NK-92 (cell line): ENCODE results near the gene GPC6.

Experiments
- DNase-seq: peaks from one replicate; lab custom pipeline; 2025; ENCODE audit not compliant: unreplicated experiment; lab: John Stamatoyannopoulos, UW

GPC6 gene

GRCh38 chr13:93670866-93671265, 444.3 kb downstream of the GPC6 start:
- DNase-seq: no peak

DNA sequence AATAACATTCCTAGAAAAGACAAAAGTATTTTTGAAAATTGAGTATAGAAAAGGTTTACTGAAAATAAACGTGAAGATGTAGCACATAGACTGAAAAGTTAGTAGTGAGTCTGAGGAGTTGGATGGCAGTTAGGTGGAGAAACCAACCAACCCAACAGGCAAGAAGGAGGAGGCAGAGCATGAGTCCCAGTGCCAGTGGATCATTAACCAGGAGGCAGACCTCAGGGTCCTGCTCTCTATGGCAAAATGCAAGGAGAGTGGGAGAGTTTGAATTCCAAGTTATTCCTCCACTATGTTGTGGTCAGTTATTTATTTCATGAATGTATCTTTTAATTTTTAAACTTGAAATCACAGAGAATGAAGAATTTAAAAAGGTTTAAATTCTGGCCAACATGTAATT, 446.4 kb downstream of the GPC6 start:
- DNase-seq: no peak

GRCh38 chr13:93673885-93674284, 447.3 kb downstream of the GPC6 start:
- DNase-seq: no peak

DNA sequence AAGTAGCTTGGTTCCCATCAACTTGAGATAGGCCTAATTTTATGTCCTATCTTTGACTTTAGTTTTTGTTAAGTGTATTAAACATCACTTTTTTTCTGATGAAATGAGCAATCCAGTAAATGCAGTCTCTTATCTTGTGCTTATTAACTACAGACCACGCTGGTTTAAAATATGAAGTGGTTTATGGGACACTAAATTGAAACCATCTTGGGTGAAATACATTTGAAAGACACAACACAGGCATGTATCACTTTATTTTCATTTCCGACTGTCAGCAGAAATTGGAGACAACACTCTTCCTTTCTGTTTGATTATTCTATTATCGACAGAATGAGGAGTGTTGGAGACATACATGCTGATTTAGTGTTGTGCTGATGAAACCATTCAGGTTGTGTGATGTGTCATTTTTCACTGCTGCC, 447.7 kb downstream of the GPC6 start:
- DNase-seq: no peak

- no peak for DNase-seq
Measured at GRCh38 chr13:93680329-93680728, 453.7 kb downstream of the GPC6 start.

DNA sequence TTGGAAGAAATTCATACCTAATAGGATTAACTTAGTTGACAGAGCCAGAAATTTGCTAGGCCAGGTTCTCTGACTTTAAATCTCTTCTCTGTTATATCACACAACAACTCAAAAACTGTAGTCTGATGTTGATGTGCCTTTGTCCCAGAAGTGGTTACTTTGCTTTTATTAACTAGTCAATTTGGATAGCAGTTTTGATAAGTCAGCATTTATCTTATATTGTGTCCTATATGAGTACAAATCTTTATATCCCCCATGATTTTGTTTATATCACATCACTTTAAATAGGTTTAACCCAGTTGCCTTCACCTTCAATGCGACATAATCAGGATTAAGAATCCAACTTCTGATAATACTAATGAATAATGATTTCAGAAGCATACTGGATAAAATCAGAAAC, 459.3 kb downstream of the GPC6 start:
- DNase-seq: no peak

DNA sequence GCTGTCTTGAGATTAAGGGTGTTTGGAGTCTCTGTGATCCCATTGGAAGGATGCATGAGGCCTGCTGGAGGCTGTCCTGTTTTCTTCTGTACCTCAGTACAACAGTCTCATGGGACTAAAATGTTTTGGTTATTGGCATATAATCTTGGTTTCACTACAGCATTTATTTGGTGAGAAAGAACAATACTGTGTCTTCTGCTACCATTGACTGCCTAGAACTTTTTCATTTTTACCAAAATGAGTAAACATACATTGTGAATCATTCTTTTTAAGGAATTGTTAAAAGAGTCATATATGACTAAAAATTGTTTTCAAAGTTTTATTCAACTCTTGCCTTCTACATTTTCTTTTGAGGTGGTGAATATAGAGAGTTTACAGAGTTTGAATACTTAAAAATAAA, 459.8 kb downstream of the GPC6 start:
- no peak for DNase-seq

DNA sequence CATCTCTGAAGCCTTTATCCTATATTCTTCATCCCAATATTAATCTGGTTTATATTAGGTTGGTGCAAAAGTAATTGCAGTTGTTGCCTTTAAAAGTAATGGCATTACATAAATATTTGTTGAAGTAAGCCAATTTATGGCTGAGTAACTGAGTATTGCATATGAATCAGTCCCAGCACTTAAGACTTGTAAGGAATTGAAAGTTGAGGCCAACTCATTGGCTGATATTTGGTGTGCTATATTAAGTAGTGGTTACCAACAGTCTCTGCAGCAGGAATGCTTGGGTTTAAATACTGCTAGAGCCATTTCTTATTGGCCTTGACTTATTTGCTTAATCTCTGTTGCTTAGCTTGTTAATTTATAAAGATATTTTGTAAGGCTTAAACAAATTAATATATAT, 460.7 kb downstream of the GPC6 start:
- DNase-seq: no peak

GRCh38 chr13:93689333-93689732, 462.7 kb downstream of the GPC6 start:
- no peak for DNase-seq

DNA sequence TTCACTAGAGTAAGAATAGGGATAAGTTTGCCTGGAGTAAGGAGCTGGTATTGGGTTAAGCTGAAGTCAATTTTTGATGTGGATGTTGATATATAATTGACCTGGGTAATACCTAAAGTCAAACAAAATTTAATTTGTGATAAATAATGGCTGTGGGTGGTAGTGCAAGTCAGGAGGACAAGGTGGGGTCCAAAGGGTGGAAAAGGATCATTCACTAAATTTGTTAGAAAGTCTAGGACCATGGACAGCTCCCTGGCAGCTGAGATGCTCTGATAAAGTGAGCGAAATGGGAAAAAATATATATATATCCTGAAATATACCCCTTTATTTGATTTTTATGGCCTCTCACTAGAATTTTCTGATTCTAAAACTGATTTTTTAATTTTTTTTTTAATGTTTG, 463.5 kb downstream of the GPC6 start:
- no peak for DNase-seq

DNA sequence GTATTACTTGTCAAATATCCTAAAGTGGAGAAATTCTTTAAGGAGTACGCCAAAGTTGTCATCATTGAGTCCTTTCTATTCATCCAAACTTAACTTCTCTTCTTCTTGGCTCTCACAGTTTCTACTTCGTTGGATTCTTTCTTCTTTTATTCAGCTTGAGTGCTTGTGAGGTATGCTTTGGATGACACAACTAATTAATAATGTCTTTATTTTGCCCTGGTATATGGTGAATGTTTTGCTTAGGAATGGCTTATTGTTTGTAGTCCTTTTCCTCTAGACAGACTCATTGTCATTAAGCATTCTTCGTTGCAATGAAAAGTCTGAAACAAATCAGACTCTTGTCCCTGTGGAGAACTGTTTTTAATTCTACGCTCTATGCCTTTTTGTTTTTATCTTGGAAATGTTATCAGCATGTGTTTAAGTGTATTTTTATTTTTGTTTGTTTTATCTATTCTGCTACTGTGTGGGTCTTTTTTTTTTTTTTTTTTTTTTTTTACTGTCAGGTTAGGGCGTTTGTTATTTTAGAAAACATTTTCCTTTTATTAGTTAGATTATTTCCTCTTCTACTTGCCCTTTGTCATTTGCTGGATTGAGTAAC, 471.5 kb downstream of the GPC6 start:
- DNase-seq: no peak

DNA sequence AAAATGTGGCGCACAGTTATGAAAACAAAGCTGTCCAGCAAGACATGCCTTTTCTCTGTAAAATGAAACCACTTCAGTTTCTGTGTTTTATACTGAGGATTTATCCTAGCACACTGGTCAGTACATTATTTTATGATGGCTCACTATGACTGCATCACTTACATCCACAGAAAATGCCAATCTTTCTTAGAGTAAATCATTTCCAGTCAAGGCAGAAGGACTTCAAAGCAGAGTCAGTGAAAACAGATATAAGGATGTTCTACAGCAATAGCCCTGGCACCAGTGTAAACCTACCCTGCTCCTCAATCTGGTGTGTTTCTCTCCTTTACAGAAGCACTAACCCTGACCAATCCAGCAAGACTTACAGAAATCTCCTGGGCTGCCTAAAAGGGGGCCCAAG, 473.5 kb downstream of the GPC6 start:
- DNase-seq: no peak

GRCh38 chr13:93708308-93709075, 481.9 kb downstream of the GPC6 start:
- DNase-seq: no peak

DNA sequence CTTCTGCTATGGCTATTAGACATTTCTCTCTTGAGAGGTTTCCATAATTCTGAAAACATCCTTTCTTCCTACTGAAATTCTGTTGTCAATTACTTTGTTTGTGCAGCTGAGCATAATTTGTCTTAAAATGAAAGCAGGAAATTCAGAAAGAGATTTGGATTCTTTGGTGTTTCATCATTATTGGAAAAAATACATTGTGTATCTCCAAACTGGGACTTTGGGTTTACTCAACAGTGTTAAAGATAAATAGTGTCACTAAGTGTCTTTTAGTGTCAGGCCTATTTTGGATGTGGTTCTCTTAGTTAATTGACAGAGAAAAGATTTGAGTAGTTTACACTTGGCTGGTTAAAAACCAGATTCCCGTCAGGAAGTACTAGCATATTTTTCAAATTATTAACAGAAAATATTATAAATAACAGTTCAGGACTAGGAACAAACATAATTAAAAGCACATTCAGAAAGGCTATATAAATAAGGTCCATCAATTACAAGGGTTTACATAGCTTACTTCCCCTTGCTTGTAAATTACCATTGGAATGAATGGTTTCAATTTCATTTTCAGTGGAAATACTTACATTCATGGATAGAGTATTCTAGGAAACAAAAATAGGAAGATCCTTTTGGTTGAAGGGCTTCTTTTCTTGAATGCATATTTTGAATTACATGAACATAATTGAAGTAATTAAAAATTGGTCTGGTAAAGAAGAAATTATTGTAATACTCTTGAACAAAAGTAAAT, 483.1 kb downstream of the GPC6 start:
- DNase-seq: no peak

DNA sequence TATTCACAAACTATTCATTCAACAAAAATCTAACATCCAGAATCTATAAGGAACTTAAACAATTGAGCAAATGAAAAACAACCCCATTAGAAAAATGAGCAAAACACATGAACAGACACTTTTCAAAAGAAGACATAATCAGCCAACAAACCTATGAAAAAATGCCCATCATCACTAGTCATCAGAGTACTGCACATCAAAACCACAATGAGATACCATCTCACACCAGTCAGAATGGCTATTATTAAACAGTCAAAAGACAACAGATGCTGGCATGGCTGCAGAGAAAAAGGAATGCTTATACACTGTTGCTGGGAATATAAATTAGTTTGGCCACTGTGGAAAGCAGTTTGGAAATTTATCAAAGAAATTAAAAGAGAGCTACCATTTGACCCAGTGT, 487.6 kb downstream of the GPC6 start:
- DNase-seq: no peak

DNA sequence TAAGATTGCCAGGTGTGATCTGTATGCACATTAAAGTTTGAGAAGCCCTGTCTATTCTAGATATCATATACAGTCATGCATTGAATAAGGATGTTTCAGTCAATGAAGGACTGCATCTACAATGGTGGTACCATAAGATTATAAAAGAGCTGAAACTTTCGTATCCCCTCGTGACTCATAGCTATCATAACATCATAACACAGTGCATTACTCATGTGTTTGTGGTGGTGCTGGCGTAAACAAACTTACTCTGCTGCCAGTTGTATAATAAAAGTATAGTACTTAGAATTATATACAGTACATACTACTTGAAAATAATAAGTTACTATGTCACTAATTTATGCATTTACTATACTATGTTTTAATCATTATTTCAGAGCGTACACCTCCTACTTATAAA, 489.3 kb downstream of the GPC6 start:
- DNase-seq: no peak

GRCh38 chr13:93716623-93717022, 490.0 kb downstream of the GPC6 start:
- DNase-seq: no peak

DNA sequence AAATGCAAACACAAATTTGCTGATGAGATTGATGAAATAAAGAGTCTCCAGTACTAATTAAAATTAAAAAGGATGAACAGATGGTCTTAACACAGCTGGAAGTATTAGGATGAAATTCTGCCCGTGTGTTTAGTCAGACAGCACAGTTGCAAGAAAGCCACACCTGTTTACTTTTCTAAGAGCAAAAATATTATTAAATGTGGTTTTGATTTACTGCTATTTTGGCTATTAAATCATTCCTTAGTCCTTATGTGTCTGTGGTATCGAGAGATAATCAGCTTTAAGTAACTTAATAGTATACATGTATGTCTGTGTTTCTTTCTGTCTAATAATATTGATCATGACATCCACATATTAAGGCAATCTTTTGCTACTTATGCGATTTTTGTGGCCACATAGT, 494.9 kb downstream of the GPC6 start:
- no peak for DNase-seq

DNA sequence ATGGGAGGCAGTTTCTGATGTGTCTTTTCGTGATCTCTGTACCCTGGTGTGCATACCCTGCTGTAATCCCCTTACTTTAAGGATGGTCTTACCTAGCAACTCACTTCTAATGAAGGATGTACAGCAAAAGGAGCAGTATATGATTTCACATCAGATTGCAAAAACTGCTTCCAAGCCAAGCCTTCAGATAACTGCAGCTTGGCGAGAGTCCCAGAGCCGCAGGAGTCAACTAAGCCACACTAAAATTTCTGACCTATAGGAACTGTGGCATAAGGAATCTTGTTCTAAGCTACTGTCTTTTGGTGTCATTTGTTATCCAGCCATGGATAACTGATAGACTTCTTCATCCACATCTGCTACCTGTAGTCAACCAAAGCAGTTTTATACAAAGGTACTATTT, 496.7 kb downstream of the GPC6 start:
- DNase-seq: no peak

DNA sequence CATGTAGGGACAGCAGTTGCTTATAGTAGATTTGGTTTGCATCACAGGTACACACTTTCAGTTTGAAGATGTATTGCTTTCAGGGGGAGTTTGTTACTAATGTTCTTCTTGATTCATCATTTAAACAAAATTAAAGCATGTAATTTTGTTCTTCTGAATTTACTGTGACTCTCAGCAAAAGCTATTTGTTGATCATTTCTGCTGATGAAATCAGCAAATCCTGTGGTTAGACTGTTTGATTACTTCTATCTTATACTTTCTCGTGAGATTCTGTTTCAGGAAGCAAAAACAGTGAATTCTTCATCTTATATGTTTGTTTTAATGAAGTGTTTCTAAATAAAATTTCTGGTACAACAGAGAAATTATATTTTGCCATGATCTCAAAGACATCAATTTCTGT, 497.6 kb downstream of the GPC6 start:
- DNase-seq: no peak

DNA sequence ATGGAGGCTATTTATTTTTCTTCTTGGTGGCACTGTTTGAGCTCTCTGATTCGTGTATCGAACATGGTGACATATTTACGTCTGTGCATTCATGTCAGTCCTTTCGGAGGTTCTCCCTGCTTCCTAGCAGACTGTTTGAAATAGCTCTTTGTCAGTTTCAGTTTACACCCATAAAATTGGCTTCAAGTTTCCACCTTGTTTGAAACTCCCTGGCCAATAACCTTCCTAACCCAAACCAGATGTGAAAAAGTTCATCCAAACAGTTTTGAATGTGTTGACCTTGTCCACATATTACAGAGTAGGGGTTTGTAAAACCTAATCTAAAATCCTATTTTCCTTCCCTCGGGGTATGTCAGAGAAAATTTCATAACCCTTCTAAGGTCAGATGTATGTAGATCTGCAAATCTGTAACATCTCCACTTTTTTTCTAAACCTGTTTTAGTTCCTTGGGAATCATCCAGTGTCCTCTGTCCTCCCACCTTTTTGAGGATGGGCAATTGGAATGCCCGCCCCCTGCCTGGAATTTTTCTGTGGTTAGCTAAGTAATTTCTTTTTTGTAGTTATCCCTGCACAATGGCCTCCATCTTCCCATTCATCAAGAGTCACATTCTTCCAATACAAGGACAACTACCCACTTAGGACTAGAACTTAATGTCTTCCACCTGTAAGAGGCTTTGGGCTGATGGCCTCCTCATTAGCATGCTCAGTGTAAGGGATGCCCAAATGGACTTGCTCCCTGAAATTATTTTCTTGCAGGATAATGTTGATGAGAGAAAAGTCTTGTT, 499.8 kb downstream of the GPC6 start:
- no peak for DNase-seq
